PC-3 (cell line): ENCODE measurements around the gene BLM. TPM values are rescaled to one million over a fixed set of nuclear protein-coding genes. Genes with fewer than 3 reads are reported as not detected.

Experiments used
- ATAC-seq: fragments of 200-7000 bp; cut with Tn5 transposase; 2 replicates; pipeline ENCODE4 v1.9.1; 2020; ENCODE audit warnings: mild to moderate bottlenecking, moderate library complexity
- BruUV-seq: library from RNA; stranded (reverse); fragments of 400-500 nt; replicated peaks from 2 replicates; lab custom pipeline; 2021; lab: Mats Ljungman, UMichigan
- CTCF ChIA-PET: fragments of 300-600 bp; sonication (Branson Sonifier 250); formaldehyde crosslinking; loops from one replicate; lab custom pipeline; 2022; ENCODE audit warnings: antibody characterized with exemption; lab: Charles Lee
- POLR2A ChIA-PET: fragments of 300-600 bp; sonication (Branson Sonifier 250); formaldehyde crosslinking; loops from one replicate; lab custom pipeline; 2022; ENCODE audit warnings: antibody characterized with exemption; ENCODE audit not compliant: unreplicated experiment; lab: Charles Lee
- DNase-seq: peaks from one replicate; pipeline ENCODE4 v3.0.0-alpha.2; 2015
- H2AFZ ChIP-seq: fragments of 300-600 bp; sonication (generic); 2 replicates; pipeline ENCODE4 v1.6.0; 2016; ENCODE audit warnings: antibody characterized with exemption, low read length
- H3F3A ChIP-seq: fragments of 300-600 bp; sonication (generic); one replicate; pipeline ENCODE4 v1.6.0; 2017; ENCODE audit warnings: antibody characterized with exemption, low read length, control low read depth, mild to moderate bottlenecking; ENCODE audit not compliant: unreplicated experiment
- H3K27ac ChIP-seq: fragments of 300-600 bp; sonication (generic); 2 replicates; pipeline ENCODE4 v1.5.1; 2016; ENCODE audit warnings: mild to moderate bottlenecking, low read length
- H3K27me3 ChIP-seq: fragments of 300-600 bp; sonication (generic); 2 replicates; pipeline ENCODE4 v1.6.1; 2016; ENCODE audit warnings: low read length, mixed read lengths
- H3K36me3 ChIP-seq: fragments of 300-600 bp; sonication (generic); 2 replicates; pipeline ENCODE4 v1.6.1; 2016; ENCODE audit warnings: low read depth, mixed run types, low read length, mixed read lengths
- H3K4me1 ChIP-seq: fragments of 300-600 bp; sonication (generic); 2 replicates; pipeline ENCODE4 v1.5.1; 2016; ENCODE audit warnings: low read length; ENCODE audit not compliant: insufficient read depth
- H3K4me2 ChIP-seq: fragments of 300-600 bp; sonication (generic); 2 replicates; pipeline ENCODE4 v1.6.0; 2016; ENCODE audit warnings: low read length
- H3K4me3 ChIP-seq: fragments of 300-600 bp; sonication (generic); 2 replicates; pipeline ENCODE4 v1.5.1; 2016; ENCODE audit warnings: mild to moderate bottlenecking, low read length, mixed read lengths
- H3K79me2 ChIP-seq: fragments of 300-600 bp; sonication (generic); 2 replicates; pipeline ENCODE4 v1.6.1; 2017; ENCODE audit warnings: low read length, mixed read lengths
- H3K9ac ChIP-seq: fragments of 300-600 bp; sonication (generic); 2 replicates; pipeline ENCODE4 v1.6.0; 2016; ENCODE audit warnings: mild to moderate bottlenecking, low read length
- H3K9me2 ChIP-seq: fragments of 300-600 bp; sonication (generic); replicated peaks from 2 replicates; pipeline ENCODE4 v1.6.1; 2016; ENCODE audit warnings: mixed run types, low read length, mixed read lengths
- H3K9me3 ChIP-seq: fragments of 300-600 bp; sonication (generic); 2 replicates; pipeline ENCODE4 v1.6.1; 2016; ENCODE audit warnings: low read length, mixed read lengths
- H4K20me1 ChIP-seq: fragments of 300-600 bp; sonication (generic); 2 replicates; pipeline ENCODE4 v1.6.1; 2016; ENCODE audit warnings: low read length, mixed read lengths
- CTCF ChIP-seq: fragments of 300-600 bp; sonication (generic); conservative IDR thresholded peaks from 2 replicates; pipeline ENCODE4 v1.5.1; 2017; ENCODE audit warnings: antibody characterized with exemption, low read depth, mild to moderate bottlenecking, low read length
- EZH2 ChIP-seq: fragments of 300-600 bp; sonication (generic); IDR thresholded peaks from one replicate; pipeline ENCODE4 v1.6.1; 2017; ENCODE audit warnings: antibody characterized with exemption, mild to moderate bottlenecking, low read length; ENCODE audit not compliant: unreplicated experiment
- EZH2phosphoT487 ChIP-seq: fragments of 300-600 bp; sonication (generic); IDR thresholded peaks from 2 replicates; pipeline ENCODE4 v1.6.1; 2018; ENCODE audit warnings: mild to moderate bottlenecking, antibody characterized with exemption, low read length, borderline replicate concordance
- intact Hi-C: fragments of 100-400 bp; cut with micrococcal nuclease; formaldehyde crosslinking; loops from 2 replicates; pipeline ENCODE4 v1.9.0; 2023
- total RNA-seq: library from RNA; depleted of rRNA; stranded (reverse); fragments of >200 nt; gene quantifications from 2 replicates; pipeline ENCODE4 v1.2.3, GENCODE V29; 2014

Gene BLM
- total RNA-seq, 1 experiment from 2014 or later, result 18.7 TPM

GRCh38 chr15:90765531-90765930, 48.4 kb downstream of the BLM start:
- peaks cover 2% of the 10 kb centered on the region for H3K36me3 ChIP-seq
- no peaks in the 10 kb centered on the region for H3K9me2 ChIP-seq
- H3F3A ChIP-seq, result no peaks in the 10 kb centered on the region
- TF ChIP-seq CTCF, result no peak
- no peak for TF ChIP-seq EZH2phosphoT487
- TF ChIP-seq EZH2, result no peak
- DNase-seq (no peak), ATAC-seq (no peak)
- ChIA-PET POLR2A (no interaction called here), CTCF (no interaction called here)
- H3K9me3 ChIP-seq, result no peaks in the 10 kb centered on the region
- peaks cover 4% of the 10 kb centered on the region; the same call in 1 of the 2 replicates for H3K4me1 ChIP-seq
- no peak overlapping the region for H3K9ac ChIP-seq
- intact Hi-C loops, result no loop called here
- H2AFZ ChIP-seq, result no peak overlapping the region
- H3K79me2 ChIP-seq, result no peaks in the 10 kb centered on the region
- no TSS peak for BruUV-seq
- H4K20me1 ChIP-seq, result no peaks in the 10 kb centered on the region
- no peak overlapping the region for H3K4me2 ChIP-seq
- no peak overlapping the region for H3K27ac ChIP-seq
- H3K27me3 ChIP-seq, result no peaks in the 10 kb centered on the region
- H3K4me3 ChIP-seq, result no peak overlapping the region

DNA sequence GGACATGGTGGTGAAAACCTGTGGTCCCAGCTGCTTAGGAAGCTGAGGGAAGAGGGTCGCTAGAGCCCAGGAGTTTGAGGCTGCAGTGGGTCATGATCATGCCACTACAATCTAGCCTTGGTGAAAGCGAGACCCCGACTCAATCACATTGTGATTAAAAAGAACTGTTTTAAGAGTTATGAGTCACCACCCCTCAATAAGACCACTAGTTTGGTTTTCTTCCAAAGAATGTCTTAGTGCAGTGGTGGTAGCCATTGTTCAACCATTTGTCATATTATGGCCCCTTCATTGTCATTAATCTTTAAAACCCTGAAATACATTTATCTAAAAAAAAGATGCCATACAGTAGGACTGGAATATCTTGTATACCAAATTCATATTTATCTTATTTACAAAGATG, 48.8 kb downstream of the BLM start:
- H3K9me2 ChIP-seq, result no peaks in the 10 kb centered on the region
- DNase-seq, result no peak
- ChIA-PET CTCF (no interaction called here), POLR2A (no interaction called here)
- no peaks in the 10 kb centered on the region for H3F3A ChIP-seq
- H3K36me3 ChIP-seq, result peaks cover 1% of the 10 kb centered on the region
- no peaks in the 10 kb centered on the region for H4K20me1 ChIP-seq
- no peaks in the 10 kb centered on the region for H3K27me3 ChIP-seq
- H3K79me2 ChIP-seq, result no peaks in the 10 kb centered on the region
- no peak overlapping the region for H3K9ac ChIP-seq
- H3K27ac ChIP-seq, result no peak overlapping the region
- H3K9me3 ChIP-seq, result no peaks in the 10 kb centered on the region
- TF ChIP-seq EZH2phosphoT487 (no peak), EZH2 (no peak), CTCF (no peak)
- no peak overlapping the region for H3K4me3 ChIP-seq
- ATAC-seq, result no peak
- no peak overlapping the region for H3K4me2 ChIP-seq
- intact Hi-C loops, result no loop called here
- H2AFZ ChIP-seq, result no peak overlapping the region
- no TSS peak for BruUV-seq
- peaks cover 8% of the 10 kb centered on the region; the same call in 1 of the 2 replicates for H3K4me1 ChIP-seq

DNA sequence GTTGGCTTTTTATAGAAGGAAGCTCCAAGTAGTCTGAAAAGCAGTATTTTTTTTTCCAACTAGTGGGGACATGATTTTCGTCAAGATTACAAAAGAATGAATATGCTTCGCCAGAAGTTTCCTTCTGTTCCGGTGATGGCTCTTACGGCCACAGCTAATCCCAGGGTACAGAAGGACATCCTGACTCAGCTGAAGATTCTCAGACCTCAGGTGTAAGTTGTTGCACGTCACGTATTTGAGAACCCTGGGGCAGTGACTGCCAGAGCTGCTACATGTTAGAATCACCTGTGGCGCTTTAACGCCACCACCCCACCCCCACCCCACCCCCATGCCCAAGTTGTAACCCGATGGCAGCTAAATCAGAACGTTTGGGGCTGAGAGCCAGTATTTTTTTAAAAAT, 52.2 kb downstream of the BLM start:
- H3K36me3 ChIP-seq, result no peaks in the 10 kb centered on the region; the same call in 1 of the 2 replicates
- no peaks in the 10 kb centered on the region for H3K9me2 ChIP-seq
- no peak overlapping the region for H3K4me2 ChIP-seq
- ChIA-PET POLR2A (no interaction called here), CTCF (no interaction called here)
- no TSS peak for BruUV-seq
- TF ChIP-seq CTCF (no peak), EZH2phosphoT487 (no peak)
- H4K20me1 ChIP-seq, result no peaks in the 10 kb centered on the region
- H3K27me3 ChIP-seq, result no peaks in the 10 kb centered on the region
- H2AFZ ChIP-seq, result no peak overlapping the region
- intact Hi-C loops, result no loop called here
- ATAC-seq, result no peak
- H3K79me2 ChIP-seq, result no peaks in the 10 kb centered on the region
- H3K27ac ChIP-seq, result no peak overlapping the region
- no peaks in the 10 kb centered on the region for H3F3A ChIP-seq
- no peak for DNase-seq
- H3K9ac ChIP-seq, result no peak overlapping the region
- H3K4me1 ChIP-seq, result peaks cover 8% of the 10 kb centered on the region; the same call in 1 of the 2 replicates
- H3K9me3 ChIP-seq, result no peaks in the 10 kb centered on the region
- H3K4me3 ChIP-seq, result no peak overlapping the region
